Ishikawa (cell line): ENCODE data around the gene OXER1.

Source experiments
- CEBPB ChIP-seq: IDR thresholded peaks from 2 replicates; pipeline ENCODE4 v1.6.1; 2012
- EP300 ChIP-seq: IDR thresholded peaks from 2 replicates; pipeline ENCODE4 v1.6.1; 2012; ENCODE audit warnings: borderline replicate concordance
- RAD21 ChIP-seq: IDR thresholded peaks from 2 replicates; pipeline ENCODE4 v1.6.1; 2012; ENCODE audit warnings: low read depth
- REST ChIP-seq: IDR thresholded peaks from 2 replicates; pipeline ENCODE4 v1.6.1; 2012; ENCODE audit warnings: low read depth, mild to moderate bottlenecking
- TCF12 ChIP-seq: IDR thresholded peaks from 2 replicates; pipeline ENCODE4 v1.6.1; 2012; ENCODE audit warnings: low read depth
- ZBTB7A ChIP-seq: IDR thresholded peaks from 2 replicates; pipeline ENCODE4 v1.6.1; 2012; ENCODE audit warnings: low read depth

GRCh38 chr2:42784204-42784880 is 20.4 kb upstream of the OXER1 start:
- no peak for TF ChIP-seq REST
- no peak for TF ChIP-seq EP300
- TF ChIP-seq TCF12 = no peak
- no peak for TF ChIP-seq CEBPB
- TF ChIP-seq RAD21 = no peak
- TF ChIP-seq ZBTB7A = no peak
